WTC11 (cell line): ENCODE measurements around the gene DCAF17.

Source experiments
- NR2C2 ChIP-seq: sonication (generic); formaldehyde crosslinking; IDR thresholded peaks from 2 replicates; pipeline ENCODE4 v1.8.0; 2022; ENCODE audit warnings: mild to moderate bottlenecking, missing genetic modification reagents
- TCF7 ChIP-seq: sonication (generic); formaldehyde crosslinking; IDR thresholded peaks from 2 replicates; pipeline ENCODE4 v1.8.0; 2022; ENCODE audit warnings: mild to moderate bottlenecking, low read depth, missing genetic modification reagents, moderate library complexity
- ZNF263 ChIP-seq: sonication (generic); formaldehyde crosslinking; IDR thresholded peaks from 2 replicates; pipeline ENCODE4 v1.8.1; 2022; ENCODE audit warnings: low read depth, mild to moderate bottlenecking, moderate library complexity, missing genetic modification reagents
- TF ChIP-seq, protein P1 (sequence below): fragments of 200-600 bp; IDR thresholded peaks from 2 replicates; pipeline ENCODE4 v1.8.0; 2022; ENCODE audit warnings: antibody characterized with exemption
- TF ChIP-seq, protein P2 (sequence below): fragments of 250-450 bp; sonication (Bioruptor Pico); IDR thresholded peaks from 2 replicates; pipeline ENCODE4 v1.9.0; 2021; ENCODE audit warnings: mild to moderate bottlenecking

DNA sequence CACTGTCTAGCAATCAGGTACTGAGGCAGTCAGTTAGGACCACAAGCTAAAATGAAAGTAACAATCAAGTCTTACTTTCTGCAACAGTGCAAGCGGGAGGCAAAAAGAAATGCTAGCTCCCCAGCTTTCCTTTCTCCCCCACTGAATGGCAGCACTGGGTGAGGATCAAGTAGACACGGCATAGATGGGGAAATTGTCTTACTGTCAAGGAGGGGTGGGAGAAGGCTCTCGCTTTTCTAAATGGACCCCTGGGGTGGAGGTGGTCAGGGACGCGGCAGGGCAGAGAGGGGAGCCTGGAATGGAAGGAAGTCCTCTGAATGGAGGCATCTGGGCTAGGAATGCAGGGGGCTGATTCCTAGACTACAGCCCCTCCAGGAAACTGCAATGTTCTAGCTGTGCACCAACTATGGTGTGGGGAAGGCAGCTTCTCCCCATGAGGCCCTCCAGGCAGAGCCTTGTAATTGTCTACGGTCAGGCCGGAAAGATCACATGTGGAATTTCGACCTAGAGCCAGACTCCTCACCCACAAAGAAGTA, 24.5 kb upstream of the DCAF17 start:
- TF ChIP-seq, protein P1, sequence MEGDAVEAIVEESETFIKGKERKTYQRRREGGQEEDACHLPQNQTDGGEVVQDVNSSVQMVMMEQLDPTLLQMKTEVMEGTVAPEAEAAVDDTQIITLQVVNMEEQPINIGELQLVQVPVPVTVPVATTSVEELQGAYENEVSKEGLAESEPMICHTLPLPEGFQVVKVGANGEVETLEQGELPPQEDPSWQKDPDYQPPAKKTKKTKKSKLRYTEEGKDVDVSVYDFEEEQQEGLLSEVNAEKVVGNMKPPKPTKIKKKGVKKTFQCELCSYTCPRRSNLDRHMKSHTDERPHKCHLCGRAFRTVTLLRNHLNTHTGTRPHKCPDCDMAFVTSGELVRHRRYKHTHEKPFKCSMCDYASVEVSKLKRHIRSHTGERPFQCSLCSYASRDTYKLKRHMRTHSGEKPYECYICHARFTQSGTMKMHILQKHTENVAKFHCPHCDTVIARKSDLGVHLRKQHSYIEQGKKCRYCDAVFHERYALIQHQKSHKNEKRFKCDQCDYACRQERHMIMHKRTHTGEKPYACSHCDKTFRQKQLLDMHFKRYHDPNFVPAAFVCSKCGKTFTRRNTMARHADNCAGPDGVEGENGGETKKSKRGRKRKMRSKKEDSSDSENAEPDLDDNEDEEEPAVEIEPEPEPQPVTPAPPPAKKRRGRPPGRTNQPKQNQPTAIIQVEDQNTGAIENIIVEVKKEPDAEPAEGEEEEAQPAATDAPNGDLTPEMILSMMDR: no peak
- TF ChIP-seq NR2C2 (no peak), TCF7 (CRISPR knock-in tag) (no peak), ZNF263 (CRISPR knock-in tag) (no peak)
- TF ChIP-seq, protein P2, sequence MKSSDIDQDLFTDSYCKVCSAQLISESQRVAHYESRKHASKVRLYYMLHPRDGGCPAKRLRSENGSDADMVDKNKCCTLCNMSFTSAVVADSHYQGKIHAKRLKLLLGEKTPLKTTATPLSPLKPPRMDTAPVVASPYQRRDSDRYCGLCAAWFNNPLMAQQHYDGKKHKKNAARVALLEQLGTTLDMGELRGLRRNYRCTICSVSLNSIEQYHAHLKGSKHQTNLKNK: no peak
